ENCODE data around the gene CD99.
A peak's percentile ranks its signal among the peaks of the same experiment; 100 is the strongest.

Gene CD99

GRCh38 chrX:2701600-2701999, 10.5 kb downstream of the CD99 start:
- H3K9ac ChIP-seq (ENCODE audit: low read length): no peak overlapping the region
- no peak for TF ChIP-seq EZH2phosphoT487 (IDR thresholded peaks at IDR 0.05; ENCODE audit: low read depth)
- no peak for TF ChIP-seq CTCF (IDR thresholded peaks at IDR 0.05; ENCODE audit: low read depth, low read length)
- H2AFZ ChIP-seq (ENCODE audit: low read depth, low read length): no peak overlapping the region
- H3K4me2 ChIP-seq (ENCODE audit: low read length): peak overlapping the region; percentile 33; the same call in 1 of the 2 replicates
- no peak overlapping the region for H3K4me3 ChIP-seq (ENCODE audit: low read length)
- H3K4me1 ChIP-seq (ENCODE audit: low read length): peaks cover 24% of the 10 kb centered on the region
- H3K36me3 ChIP-seq (replicated peaks; ENCODE audit: low read depth, low read length): peaks cover 13% of the 10 kb centered on the region
- peaks cover 32% of the 10 kb centered on the region for H4K20me1 ChIP-seq (ENCODE audit: insufficient read depth, low read length)
- no peaks in the 10 kb centered on the region for H3K27me3 ChIP-seq (ENCODE audit: low read depth, low read length)
- peak overlapping the region; percentile 14; the same call in 1 of the 2 replicates for H3K27ac ChIP-seq (ENCODE audit: low read length)
- H3K79me2 ChIP-seq (ENCODE audit: low read length): peaks cover 94% of the 10 kb centered on the region
- no peaks in the 10 kb centered on the region for H3K9me3 ChIP-seq (ENCODE audit: insufficient read depth, low read length)

GRCh38 chrX:2703991-2704369, 12.9 kb downstream of the CD99 start:
- H3K9ac ChIP-seq (ENCODE audit: low read length): no peak overlapping the region
- H3K4me3 ChIP-seq (ENCODE audit: low read length): no peak overlapping the region
- no peaks in the 10 kb centered on the region for H3K27me3 ChIP-seq (ENCODE audit: low read depth, low read length)
- peaks cover 33% of the 10 kb centered on the region for H4K20me1 ChIP-seq (ENCODE audit: insufficient read depth, low read length)
- peaks cover 11% of the 10 kb centered on the region for H3K36me3 ChIP-seq (replicated peaks; ENCODE audit: low read depth, low read length)
- H3K4me2 ChIP-seq (ENCODE audit: low read length): no peak overlapping the region
- no peaks in the 10 kb centered on the region for H3K9me3 ChIP-seq (ENCODE audit: insufficient read depth, low read length)
- peaks cover 38% of the 10 kb centered on the region for H3K4me1 ChIP-seq (ENCODE audit: low read length)
- H3K27ac ChIP-seq (ENCODE audit: low read length): no peak overlapping the region
- H3K79me2 ChIP-seq (ENCODE audit: low read length): peaks cover 91% of the 10 kb centered on the region
- TF ChIP-seq EZH2phosphoT487 (IDR thresholded peaks at IDR 0.05; ENCODE audit: low read depth) (no peak), CTCF (IDR thresholded peaks at IDR 0.05; ENCODE audit: low read depth, low read length) (no peak)
- no peak overlapping the region for H2AFZ ChIP-seq (ENCODE audit: low read depth, low read length)

GRCh38 chrX:2705046-2705832, 14.1 kb downstream of the CD99 start:
- Histone ChIP-seq H3K4me3 (ENCODE audit: low read length) (no peak overlapping the region), H3K4me1 (ENCODE audit: low read length) (peaks cover 51% of the 10 kb centered on the region), H4K20me1 (ENCODE audit: insufficient read depth, low read length) (peaks cover 39% of the 10 kb centered on the region), H3K79me2 (ENCODE audit: low read length) (peaks cover 94% of the 10 kb centered on the region), H3K9ac (ENCODE audit: low read length) (no peak overlapping the region), H3K9me3 (ENCODE audit: insufficient read depth, low read length) (no peaks in the 10 kb centered on the region), H3K4me2 (ENCODE audit: low read length) (no peak overlapping the region), H3K27ac (ENCODE audit: low read length) (no peak overlapping the region), H3K36me3 (replicated peaks; ENCODE audit: low read depth, low read length) (peaks cover 8% of the 10 kb centered on the region), H2AFZ (ENCODE audit: low read depth, low read length) (no peak overlapping the region), H3K27me3 (ENCODE audit: low read depth, low read length) (no peaks in the 10 kb centered on the region)
- no peak for TF ChIP-seq EZH2phosphoT487 (IDR thresholded peaks at IDR 0.05; ENCODE audit: low read depth)
- TF ChIP-seq CTCF (IDR thresholded peaks at IDR 0.05; ENCODE audit: low read depth, low read length): no peak

- no peak for TF ChIP-seq EZH2phosphoT487 (IDR thresholded peaks at IDR 0.05; ENCODE audit: low read depth)
- peak; percentile 39 for TF ChIP-seq CTCF (IDR thresholded peaks at IDR 0.05; ENCODE audit: low read depth, low read length)
- Histone ChIP-seq H3K27me3 (ENCODE audit: low read depth, low read length) (no peaks in the 10 kb centered on the region), H3K4me1 (ENCODE audit: low read length) (peaks cover 44% of the 10 kb centered on the region), H2AFZ (ENCODE audit: low read depth, low read length) (no peak overlapping the region), H3K9me3 (ENCODE audit: insufficient read depth, low read length) (no peaks in the 10 kb centered on the region), H3K79me2 (ENCODE audit: low read length) (peaks cover 72% of the 10 kb centered on the region), H3K4me3 (ENCODE audit: low read length) (peak overlapping the region; percentile 41), H3K27ac (ENCODE audit: low read length) (peak overlapping the region; percentile 71), H3K9ac (ENCODE audit: low read length) (peak overlapping the region; percentile 36; the same call in 1 of the 2 replicates), H4K20me1 (ENCODE audit: insufficient read depth, low read length) (peaks cover 29% of the 10 kb centered on the region), H3K36me3 (replicated peaks; ENCODE audit: low read depth, low read length) (peaks cover 7% of the 10 kb centered on the region), H3K4me2 (ENCODE audit: low read length) (peak overlapping the region; percentile 70)
Observed at GRCh38 chrX:2707334-2707760, 16.3 kb downstream of the CD99 start.

All from OCI-LY3 (cell line).